ENCODE data around the gene CAPRIN1.
"Not testable (repeated sequence)": the region's sequence is repeated elsewhere in the genome, so short reads cannot be mapped to it uniquely, and the experiment has no call there.

CAPRIN1 gene

DNA sequence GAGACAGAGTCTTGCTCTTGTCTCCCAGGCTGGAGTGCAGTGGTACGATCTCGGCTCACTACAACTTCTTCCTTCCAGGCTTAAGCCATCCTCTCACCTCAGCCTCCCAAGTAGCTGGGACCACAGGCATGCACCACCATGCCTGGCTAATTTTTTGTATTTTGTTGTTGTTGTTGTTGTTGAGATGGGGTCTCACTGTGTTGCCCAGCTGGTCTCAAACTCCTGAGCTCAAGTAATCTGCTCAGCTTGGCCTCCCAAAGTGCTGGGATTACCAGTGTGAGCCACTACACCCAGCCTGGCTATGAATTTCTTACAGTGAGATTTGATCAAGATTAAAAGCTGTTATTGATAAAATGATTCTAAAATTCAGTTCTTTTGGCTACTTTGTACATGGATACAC, 43.4 kb downstream of the CAPRIN1 start:
- DNase-seq, result not testable (repeated sequence)

DNA sequence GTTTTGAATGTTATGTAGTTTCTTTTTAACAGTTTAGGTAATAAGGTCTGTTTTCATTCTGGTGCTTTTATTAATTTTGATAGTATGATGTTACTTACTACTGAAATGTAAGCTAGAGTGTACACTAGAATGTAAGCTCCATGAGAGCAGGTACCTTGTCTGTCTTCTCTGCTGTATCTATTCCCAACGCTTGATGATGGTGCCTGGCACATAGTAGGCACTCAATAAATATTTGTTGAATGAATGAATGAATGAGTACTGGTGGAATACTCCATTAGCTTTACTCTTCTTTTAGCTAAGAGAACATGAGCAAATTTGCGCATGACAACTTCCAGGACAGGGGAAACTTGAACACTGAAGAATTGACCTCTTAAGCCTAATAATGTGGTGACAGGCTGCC, 47.3 kb downstream of the CAPRIN1 start:
- DNase-seq, result no peak

DNA sequence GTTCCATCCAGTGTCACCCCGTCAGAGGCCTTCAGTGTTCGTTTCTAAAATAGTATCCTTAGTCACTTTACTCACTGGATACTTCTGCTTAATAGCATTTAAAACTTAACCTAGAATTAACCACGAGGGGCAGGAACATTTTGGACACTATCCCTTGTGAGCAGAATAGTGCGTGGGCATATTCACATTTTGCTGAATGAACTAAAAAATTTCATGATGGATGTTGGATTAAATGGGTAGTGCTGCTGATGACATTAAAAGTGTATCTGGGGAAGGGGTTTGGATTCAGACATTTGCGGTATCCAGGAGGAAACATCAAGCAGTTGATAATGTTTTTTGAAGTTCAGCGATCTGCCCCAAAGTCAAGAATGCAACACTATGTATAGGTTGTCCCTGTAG, 53.1 kb downstream of the CAPRIN1 start:
- DNase-seq, result no peak

DNA sequence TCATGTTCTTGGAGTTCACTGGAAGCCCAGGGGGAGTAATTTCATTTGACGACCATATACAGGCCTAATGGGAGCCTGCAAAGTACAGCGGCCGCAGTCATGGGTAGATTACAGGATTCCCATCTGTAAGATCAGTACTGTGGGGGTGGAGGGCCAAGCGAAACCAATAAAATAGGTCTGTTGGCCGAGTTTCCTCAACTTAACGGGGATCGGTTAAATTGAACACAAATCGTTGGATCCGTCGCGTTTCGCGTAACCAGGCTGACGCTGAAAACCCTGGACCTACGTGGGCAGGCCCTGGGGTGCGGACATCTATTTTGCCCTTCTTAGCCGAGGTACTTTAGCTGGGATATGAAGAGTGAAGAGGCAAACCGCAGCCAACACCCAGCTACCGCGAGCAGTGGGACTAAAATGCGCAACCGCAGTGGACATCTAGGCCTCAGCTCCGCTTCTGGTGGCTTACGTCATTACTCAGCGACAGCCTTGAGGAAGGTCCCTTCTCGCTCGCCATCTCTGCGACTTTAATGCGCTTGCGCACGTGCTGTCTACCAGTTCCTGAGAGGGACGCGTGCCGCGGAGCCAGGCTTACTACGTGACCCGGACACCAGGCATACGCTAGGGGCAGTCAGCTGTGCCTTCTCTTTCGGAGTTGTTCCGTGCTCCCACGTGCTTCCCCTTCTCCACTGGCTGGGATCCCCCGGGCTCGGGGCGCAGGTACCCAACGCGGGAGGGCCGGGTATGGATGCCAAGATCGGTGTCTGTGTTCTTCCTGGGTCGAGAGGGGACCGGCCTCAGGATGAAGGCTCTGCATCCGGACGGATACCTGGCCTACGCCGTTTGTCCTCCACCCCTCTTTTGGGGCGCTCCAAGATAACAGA, 53.8 kb downstream of the CAPRIN1 start, which contains the start of gene NAT10:
NAT10 (plus strand) TSS at position 551 of the 878 bp plus-strand sequence. CDS start 2,597 bp downstream, outside the sequence.
- DNase-seq, result peak; percentile 100

DNA sequence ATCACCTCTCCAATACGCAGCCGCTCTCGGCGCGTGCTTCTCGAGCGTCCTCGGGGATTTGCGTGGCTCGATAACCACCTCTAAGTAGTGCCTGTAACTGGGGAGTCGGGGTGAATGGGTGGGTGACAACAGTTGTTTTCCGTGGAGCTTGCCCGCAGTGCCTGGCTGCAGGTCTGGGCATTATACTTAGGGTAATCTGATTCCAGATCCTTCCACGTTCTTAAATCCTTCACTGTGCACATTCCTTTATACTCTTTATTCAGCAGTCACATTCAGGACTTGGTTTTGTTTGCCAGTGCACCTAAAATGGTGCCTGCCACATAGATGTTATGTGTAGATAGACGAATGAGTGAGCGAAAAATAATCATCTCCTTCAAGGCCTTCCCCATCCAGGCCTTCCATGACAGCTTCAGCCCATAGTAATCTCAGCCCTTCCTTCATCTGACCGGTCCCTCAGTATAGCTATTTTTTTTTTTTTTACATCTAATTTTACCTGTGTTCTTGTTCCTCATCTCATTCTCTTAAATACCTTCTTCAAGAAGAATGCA, 54.5 kb downstream of the CAPRIN1 start:
- DNase-seq, result peak; percentile 77

DNA sequence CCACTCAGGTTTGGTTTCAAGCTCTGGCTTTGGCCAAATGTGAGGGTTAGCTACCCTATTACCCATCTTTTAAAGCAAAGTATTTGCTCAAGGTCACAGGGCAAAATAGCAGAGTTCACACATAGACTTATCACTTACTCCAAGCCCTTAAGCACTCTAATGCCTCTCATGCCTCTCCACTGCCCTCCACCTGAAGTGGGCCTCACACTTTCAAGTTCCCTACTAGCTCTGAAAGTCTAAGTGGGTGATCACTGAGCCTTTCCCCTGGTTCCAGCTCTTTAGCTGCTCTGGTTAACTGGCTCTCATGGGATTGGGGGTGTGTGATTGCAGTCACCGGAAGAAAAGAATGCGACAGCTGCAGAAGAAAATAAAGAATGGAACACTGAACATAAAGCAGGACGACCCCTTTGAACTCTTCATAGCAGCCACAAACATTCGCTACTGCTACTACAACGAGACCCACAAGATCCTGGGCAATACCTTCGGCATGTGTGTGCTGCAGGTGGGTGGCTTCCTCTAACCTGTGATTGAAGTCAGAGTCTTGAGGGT, 60.3 kb downstream of the CAPRIN1 start:
- no peak for DNase-seq

DNA sequence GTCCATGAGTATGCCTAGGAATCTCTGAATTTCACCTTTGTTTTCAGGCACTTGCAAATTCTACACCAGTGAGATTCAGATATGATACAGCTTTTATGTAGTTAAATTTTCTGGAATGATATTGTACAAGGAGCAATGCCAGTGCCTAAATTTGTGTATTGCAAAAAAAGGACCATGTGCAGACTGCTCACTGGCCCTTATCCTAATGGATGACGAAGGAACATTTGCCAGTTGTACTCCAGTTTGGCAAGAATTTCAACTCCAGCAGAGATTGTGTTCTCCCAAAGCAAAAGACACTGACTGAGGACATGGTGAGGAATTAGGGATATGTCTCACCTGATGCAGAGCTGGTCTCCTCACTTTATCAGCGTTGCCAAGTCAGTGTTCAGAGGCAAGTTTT, 62.5 kb downstream of the CAPRIN1 start:
- no peak for DNase-seq

DNA sequence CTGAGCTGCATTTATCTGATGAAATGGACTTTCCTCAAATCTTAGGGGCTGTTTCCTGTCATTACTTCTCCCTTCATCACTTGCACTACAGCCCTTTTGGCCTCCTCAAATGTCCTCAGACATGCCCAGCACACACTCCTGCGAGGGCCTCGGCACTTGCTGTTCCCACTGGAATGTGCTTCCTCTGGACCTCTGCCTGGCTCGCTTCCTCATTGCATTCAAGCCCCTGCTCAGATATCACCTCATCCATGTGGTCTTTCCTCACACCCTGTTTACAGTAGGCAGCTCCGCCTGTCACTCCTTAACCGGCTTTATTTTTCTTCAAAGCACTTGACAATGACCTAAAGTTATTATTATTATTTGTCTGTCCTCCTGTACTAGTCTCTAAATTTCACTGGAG, 62.9 kb downstream of the CAPRIN1 start:
- no peak for DNase-seq

DNA sequence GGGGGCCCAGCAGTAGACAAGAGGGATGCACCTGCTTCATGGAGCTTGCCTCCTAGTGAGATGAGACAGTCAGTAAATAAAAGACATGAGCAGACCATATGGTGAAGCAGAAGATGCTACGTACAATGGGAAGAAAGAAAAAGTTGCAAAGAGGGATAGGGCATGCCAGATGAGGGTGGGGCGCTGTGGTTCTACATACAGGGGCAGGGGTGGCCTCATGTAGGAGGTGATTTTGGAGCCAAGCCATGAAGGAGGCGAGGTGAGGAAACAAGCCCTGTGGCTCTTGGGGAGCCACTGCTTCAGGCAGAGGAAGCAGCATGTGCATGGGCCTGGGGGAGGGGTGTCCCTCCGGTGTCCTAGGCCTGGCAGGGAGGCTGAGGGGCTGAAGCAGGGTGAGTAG, 69.1 kb downstream of the CAPRIN1 start:
- DNase-seq, result no peak

DNA sequence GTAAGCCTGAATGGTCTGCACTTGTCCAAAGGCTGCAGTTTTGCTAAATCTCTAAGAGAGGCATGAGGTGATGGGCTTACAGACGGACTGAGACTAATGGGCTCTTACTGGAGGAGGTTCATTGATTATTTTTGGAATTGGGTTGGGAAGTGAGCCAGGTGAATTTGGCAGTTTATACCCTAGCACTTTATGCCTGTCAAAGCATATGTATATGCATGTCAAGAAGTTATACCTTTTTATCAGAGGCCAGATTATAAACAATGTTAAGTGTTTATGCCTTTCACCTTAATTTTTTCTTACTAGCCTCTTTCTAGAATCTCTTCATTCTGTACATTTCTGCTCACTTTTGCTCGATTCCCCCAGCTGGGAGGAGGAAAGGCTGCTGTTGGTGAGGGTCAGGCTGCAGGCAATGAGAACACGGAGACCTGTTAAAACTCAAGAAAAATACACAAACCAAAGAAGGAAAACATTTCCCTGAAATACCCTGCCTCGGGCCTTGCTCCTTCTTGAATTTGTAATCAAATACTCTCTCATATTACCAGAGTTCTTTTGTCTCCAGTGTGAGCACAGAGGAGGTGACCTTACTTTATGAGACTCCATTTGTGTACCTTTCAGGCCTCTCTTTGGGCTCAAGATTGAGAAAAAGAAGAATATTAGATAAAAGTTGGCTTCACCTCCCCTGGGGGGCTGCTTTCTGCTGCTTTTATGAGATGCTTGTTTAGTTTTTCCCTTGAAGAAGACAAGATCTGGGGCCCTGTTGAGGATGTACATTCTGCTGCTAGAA, 73.5 kb downstream of the CAPRIN1 start:
- no peak for DNase-seq

DNA sequence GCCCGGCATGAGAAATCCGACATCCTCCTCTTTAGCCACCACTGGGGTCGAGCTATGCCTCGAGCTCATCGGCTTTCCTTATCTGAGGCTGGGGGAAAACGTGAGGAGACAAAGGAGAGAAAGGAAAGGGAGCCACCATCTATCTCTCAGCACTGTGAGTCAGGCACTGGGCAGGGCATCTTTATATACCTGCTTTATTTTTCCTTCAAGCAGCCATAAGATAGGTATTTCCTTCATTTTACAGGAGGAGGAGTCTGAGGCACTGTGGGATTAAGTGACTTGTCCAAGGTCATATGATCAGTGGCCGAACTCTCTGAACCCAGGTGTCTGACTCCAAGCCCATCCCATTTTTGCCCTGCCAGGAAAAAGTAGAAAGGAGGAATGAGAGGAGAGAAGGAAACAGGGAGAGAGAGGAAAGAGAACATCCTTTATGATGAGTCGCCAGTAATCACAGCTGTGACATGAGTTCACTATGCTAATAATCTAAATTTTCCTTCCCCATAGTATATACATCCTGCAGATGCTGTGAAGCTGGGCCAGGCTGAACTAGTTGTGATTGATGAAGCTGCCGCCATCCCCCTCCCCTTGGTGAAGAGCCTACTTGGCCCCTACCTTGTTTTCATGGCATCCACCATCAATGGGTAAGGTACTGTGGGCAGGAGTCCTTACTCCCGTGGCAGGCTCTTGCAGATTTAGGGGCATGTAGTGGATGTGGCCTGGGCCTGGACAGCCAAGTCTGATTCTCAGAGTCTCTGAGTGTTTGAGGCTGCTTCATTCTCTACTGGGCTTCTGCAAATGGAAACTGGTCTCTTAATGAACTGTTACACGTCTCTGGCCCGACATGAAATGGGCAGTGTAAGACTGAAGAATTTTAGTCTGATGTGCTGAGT, 75.7 kb downstream of the CAPRIN1 start:
- DNase-seq, result no peak

DNA sequence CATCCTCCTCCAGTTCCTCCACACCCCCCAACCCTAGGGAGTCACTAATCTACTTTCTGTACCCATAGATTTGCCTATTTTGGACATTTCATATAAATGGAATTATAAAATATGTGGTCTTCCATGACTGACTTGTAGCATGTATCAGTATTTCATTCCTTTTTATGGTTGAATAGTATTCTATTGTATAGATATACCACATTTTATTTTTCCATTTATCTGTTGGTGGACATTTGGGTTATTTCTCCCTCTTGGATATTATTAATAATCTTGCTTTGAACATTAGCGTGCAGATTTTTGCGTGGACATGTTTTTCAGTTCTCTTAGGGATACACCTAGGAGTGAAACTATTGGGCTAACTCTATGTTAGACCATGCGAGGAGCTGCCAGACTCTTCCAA, 77.3 kb downstream of the CAPRIN1 start:
- no peak for DNase-seq

DNA sequence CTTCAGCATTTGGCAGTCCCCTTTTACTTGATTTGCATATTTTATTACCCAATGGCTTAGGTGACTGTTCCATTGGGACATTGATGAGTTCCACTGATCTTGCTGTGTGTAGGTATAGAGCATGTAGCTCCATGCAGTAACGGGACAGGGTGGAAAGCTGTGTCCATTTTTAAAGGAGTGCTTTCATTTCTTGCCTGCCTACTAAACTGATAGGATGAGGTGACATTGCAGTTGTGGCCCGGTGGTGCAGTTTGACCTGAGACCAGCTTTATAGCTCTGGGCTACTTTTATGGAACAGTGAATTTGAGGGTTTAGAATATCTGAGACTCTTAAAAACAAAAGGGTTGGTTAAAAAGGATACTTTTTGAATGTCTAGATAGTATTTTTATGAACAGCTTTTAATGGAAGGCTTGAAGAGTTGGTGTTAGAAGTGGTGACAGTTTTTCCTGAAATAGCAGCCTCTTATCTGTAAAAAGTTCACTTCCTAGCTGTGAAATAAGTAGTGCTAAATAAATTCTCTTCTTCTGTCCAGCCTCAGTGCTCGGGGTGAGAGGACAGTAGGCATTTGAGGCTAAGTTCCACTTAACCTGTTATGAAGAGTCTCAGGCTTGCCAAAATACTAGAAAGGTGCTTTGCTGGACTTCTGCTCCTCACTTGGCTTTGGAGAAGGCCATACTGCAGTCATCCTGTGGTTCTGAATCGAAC, 80.9 kb downstream of the CAPRIN1 start:
- no peak for DNase-seq

DNA sequence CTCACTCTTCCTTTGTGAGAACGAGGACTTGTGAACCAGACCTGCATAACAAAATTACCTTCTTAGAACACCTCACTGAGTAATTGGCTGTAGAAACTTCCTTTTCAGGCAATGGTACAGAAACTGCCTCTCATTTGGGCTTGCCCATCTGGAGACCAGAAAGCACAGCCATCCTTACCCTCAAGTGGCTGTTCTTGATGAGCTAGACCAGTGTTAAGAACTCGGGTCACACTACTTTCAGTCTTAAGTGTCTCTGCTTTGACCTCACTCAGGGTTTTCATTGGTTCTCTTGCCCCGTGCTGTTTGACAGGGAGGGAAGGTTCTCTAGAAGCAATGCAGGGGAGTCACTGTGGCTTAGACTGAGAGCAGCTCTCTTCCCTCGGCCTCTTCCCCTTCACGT, 83.2 kb downstream of the CAPRIN1 start:
- no peak for DNase-seq

DNA sequence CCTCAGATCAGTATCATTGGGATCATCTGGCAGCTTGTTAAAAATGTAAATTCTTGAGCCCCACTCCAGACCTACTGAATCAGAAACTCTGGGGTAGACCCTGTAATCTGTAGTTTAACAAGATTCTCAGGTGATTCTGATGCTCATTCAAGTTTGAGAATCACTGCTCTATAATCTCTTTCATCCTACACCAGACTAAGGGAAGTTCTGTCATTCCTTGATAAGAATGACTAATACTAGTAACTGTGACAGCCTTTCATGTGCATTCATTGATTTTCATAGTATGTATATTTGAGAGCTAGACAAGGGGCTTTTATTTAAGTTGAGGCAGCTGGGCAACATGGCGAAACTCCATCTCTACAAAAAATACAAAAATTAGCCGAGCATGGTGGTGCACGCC, 83.9 kb downstream of the CAPRIN1 start:
- DNase-seq, result no peak

DNA sequence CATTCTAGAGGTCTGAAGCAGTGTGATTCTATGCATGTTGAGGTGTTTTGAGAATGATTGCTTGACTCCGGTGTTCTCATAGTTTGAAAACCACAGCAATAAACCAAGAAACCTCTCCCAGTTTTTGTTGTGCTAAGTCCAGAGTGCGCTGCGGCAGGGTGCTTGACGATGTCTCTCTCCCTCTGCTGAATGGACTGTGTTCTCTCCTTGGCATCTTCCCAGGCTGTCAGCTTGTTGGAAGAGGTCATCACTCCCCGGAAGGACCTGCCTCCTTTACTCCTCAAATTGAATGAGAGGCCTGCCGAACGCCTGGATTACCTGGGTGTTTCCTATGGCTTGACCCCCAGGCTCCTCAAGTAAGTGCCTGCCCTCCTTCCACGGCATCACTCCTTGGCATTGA, 84.9 kb downstream of the CAPRIN1 start:
- DNase-seq, result no peak

DNA sequence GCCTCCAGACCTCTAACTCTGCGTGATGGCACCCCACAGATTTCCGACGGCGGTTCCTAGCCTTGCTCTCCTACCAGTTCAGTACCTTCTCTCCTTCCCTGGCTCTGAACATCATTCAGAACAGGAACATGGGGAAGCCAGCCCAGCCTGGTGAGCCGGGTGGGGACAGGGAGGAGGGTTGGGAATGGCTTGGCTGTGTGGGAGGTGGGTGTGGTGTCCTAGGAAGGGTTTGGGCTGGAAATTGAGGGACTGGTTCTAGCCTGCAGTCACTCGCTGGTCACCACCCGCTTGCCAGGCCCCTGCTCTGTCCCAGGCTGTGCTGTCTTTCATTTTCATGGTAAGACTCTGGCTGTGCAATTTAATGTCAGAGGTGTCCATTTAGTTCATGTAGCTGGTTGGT, 87.8 kb downstream of the CAPRIN1 start:
- no peak for DNase-seq

DNA sequence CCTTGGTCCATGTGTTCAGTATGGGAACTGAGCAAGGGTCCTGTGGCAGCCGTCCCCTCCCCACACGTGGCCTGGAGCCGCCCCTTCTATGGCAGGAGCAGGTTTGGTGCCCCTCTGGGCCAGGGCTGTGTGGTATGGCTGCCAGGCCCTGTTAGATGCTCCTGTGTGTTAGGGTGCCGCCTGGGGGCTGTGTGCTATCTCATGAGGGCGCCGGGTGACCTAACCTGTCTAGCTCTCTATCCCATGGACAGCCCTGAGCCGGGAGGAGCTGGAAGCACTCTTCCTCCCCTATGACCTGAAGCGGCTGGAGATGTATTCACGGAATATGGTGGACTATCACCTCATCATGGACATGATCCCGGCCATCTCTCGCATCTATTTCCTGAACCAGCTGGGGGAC, 88.6 kb downstream of the CAPRIN1 start:
- no peak for DNase-seq

DNA sequence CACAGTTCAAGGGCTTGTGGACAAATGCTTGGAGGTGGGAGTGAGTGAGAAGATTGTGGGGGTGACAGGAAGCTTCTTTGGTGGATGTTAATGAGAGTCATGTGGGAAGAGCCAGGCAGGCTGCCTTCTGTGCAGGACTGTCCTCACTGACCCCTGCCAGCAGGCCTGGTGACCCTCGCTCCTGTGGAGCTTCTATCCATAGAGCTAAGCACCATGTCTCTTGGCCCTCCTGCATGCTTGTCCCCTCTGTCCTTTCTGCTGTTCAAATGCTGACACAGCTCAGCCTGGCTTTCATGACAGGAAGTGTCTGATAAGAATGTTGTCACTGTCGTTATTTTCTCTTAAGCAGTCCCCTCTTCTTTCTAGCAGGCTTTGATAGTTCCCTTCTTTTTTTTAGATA, 91.5 kb downstream of the CAPRIN1 start:
- no peak for DNase-seq

DNA sequence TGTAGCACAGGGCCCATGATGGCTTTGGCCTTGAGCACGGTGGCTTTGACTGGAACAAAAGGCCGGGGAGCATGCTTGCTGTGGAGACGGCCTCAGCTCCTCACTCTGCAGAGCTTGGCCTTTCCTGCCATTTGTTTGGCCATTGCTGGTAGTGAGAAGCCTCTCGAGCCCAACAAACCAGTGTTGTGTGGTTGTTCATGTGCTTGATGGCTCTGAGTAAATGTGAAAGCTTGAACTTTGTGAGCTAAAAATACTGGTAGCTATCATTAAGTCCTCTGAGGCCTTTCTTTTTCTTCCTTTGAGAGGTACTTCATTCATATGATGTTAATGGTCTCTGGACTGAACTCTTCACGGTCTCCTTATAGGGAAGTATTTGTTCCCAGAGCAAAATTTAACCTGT, 93.5 kb downstream of the CAPRIN1 start:
- DNase-seq, result no peak

DNA sequence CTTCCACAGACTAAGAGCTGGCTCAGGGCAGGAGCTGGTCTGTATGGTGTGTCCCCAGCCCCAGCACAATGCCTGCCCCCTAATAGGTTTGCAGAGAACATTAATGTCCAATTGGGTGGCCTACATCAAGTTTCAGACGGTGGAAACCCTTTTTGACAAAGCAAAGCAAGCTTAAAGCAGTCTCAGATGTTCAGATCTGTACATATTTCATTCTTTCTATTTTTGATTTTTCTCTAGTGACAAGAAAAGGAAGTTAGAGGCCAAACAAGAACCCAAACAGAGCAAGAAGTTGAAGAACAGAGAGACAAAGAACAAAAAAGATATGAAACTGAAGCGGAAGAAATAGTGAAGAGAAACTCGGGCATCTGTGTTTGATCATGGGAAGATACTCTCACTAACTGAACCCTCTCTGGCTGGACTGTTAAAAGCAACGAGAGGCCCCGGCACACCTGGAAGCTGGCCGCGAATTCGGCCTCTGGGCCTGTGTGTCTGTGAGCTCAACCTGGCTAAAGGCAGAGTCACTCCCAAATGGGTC, 94.4 kb downstream of the CAPRIN1 start:
- no peak for DNase-seq

DNA sequence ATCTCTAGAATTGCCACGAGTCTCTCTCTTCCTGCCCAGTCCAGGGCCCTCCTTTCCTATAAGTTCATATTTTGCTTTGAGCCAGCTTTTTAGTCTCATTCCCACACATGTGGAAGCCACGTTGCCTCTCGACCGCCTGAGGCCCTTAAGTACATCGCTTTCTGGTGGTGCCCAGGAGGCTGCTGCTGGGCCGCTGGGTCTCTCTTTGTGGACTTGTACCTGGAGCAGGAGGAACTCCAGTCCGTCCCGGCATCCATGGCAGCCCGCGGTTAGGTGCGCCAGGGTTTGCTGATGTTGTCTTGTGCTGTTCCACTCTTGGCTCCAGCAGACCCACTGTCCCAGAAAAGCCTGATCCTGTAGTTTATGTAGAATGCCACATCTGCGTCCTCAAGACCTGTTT, 94.9 kb downstream of the CAPRIN1 start:
- DNase-seq, result no peak
